Stomach (tissue), 9 donors: ENCODE results near the gene SURF1. TPM values are rescaled to one million over a fixed set of nuclear protein-coding genes. Genes with fewer than 3 reads are reported as not detected.

Experiments
- DNase-seq, 2 donors: peaks; one replicate each; pipeline versions ENCODE4 v3.0.0 to v3.0.0-alpha.2; 2013 to 2019
- H3K27ac ChIP-seq, 5 donors: fragments of 200-600 bp in 4 of 5; sonication (generic) in 4 of 5; one replicate each; pipeline ENCODE4 v1.5.1; 2013 to 2019; ENCODE audit warnings: mild to moderate bottlenecking in 1 of 5, moderate library complexity in 1 of 5
- H3K27me3 ChIP-seq, 3 donors: fragments of 200-600 bp; sonication (generic); one replicate each; pipeline ENCODE4 v1.5.1; 2017 to 2019; ENCODE audit warnings: mixed run types in 1 of 3
- H3K36me3 ChIP-seq, 4 donors: fragments of 200-600 bp; sonication (generic); 1 replicate in 3 of 4; 2 replicates in 1 of 4; pipeline ENCODE4 v1.5.1; 2016 to 2019
- H3K4me1 ChIP-seq, 4 donors: fragments of 200-600 bp; sonication (generic); one replicate each; pipeline ENCODE4 v1.5.1; 2016 to 2019
- H3K4me3 ChIP-seq, 4 donors: fragments of 200-600 bp; sonication (generic) in 3 of 4; one replicate each; pipeline ENCODE4 v1.5.1; 2016 to 2019; ENCODE audit warnings: mild to moderate bottlenecking in 1 of 4
- H3K9me3 ChIP-seq, 4 donors: fragments of 200-600 bp; sonication (generic); one replicate each; pipeline ENCODE4 v1.5.1; 2016 to 2019
- EP300 ChIP-seq: sonication (generic); formaldehyde crosslinking; IDR thresholded peaks from one replicate; pipeline ENCODE4 v1.6.1; 2017; ENCODE audit warnings: antibody characterized with exemption
- POLR2A ChIP-seq, 4 donors: fragments of 450-650 bp; IDR thresholded peaks; one replicate each; pipeline ENCODE4 v1.6.1; 2016; ENCODE audit warnings: antibody characterized with exemption in 4 of 4, control low read depth in 2 of 4, mild to moderate bottlenecking in 1 of 4, moderate library complexity in 1 of 4
- POLR2AphosphoS5 ChIP-seq, 3 donors: sonication (generic); formaldehyde crosslinking; IDR thresholded peaks; one replicate each; pipeline ENCODE4 v1.6.1; 2016; ENCODE audit warnings: antibody characterized with exemption in 3 of 3
- WGBS, 5 donors: extraction: QIAGEN DNeasy Blood & Tissue Kit in 3 of 5; methylation state at CpG; one replicate each; pipeline versions ENCODE4 v1.1.5 to v1.1.7; 2013 to 2018; 5-methylcytosine and 5-hydroxymethylcytosine counted together
- intact Hi-C: fragments of 100-400 bp; cut with DNase I; formaldehyde crosslinking; loops from one replicate; pipeline ENCODE4 v1.15.1; 2023; ENCODE audit warnings: low total_unique reads
- polyA plus RNA-seq, 3 donors: library from polyadenylated mRNA; stranded (reverse); fragments of 200-250 nt; gene quantifications; one replicate each; pipeline ENCODE4 v1.2.3, GENCODE V29; 2013
- total RNA-seq, 5 donors: library from RNA; depleted of rRNA; stranded (reverse); fragments of >200 nt; gene quantifications; one replicate each; pipeline versions ENCODE4 v1.1.0 to v1.2.3, GENCODE V29; 2014 to 2016
- TF ChIP-seq, protein P1 (sequence below), 7 experiments: fragments of 450-650 bp in 4 of 7; fragments of 200-600 bp in 3 of 7; sonication (generic) in 3 of 7; IDR thresholded peaks; one replicate each; pipeline ENCODE4 v1.5.1; 2016 to 2019; ENCODE audit warnings: antibody characterized with exemption in 7 of 7, control low read depth in 2 of 7, mild to moderate bottlenecking in 1 of 7
- donor health status: healthy with polysubstance abuse.
- donor health status: Bipolar disorder and iron deficiency.
- donor health status: healthy.

Gene SURF1
- total and polyA plus RNA-seq, 8 donors: 1.7 to 118 (median 45.3) TPM

DNA sequence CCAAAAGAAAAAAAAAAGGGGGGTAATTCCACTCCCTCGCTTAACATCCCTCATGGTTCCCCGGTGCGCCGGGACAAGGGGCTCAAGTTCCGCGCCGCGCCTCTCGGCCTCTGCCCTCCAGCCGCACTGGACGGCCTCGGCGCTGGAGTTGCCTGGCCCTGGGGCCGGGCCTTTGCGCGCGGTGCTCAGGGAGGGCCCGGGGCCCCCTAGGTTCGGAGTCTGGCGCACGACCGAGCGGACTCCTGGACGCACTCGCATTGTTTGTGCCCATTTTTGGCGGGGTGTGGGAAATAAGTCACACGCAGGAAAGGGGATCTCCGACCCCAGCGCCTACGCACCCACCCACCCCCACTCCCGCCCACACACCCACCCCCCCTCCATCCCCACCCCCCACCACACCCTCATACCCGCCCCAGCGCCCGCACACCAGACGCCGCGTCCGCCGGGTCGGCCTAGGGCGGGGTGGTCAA lies 8.7 kb downstream of the SURF1 start:
- intact Hi-C loops: no loop called here
- Histone ChIP-seq H3K4me3 (peak overlapping the region; percentile 82 to 93 (median 88)), H3K36me3 (peaks cover 61 to 71% (median 70%) of the 10 kb centered on the region in 4 donors), H3K4me1 (peaks cover 26 to 45% (median 40%) of the 10 kb centered on the region in 4 donors), H3K27ac (peak overlapping the region; percentile 90 to 97 (median 91)), H3K27me3 (no peaks in the 10 kb centered on the region), H3K9me3 (no peaks in the 10 kb centered on the region)
- WGBS, 5 donors: 0 to 1% (median 0%) methylated on average over 23 to 41 of the region's 41 CpGs
- DNase-seq: peak in 1 of 2 donors; percentile 75
- TF ChIP-seq EP300 (no peak), POLR2AphosphoS5 (IDR thresholded peaks at IDR 0.05) (no peak), POLR2A (IDR thresholded peaks at IDR 0.05) (no peak)
- TF ChIP-seq, protein P1, sequence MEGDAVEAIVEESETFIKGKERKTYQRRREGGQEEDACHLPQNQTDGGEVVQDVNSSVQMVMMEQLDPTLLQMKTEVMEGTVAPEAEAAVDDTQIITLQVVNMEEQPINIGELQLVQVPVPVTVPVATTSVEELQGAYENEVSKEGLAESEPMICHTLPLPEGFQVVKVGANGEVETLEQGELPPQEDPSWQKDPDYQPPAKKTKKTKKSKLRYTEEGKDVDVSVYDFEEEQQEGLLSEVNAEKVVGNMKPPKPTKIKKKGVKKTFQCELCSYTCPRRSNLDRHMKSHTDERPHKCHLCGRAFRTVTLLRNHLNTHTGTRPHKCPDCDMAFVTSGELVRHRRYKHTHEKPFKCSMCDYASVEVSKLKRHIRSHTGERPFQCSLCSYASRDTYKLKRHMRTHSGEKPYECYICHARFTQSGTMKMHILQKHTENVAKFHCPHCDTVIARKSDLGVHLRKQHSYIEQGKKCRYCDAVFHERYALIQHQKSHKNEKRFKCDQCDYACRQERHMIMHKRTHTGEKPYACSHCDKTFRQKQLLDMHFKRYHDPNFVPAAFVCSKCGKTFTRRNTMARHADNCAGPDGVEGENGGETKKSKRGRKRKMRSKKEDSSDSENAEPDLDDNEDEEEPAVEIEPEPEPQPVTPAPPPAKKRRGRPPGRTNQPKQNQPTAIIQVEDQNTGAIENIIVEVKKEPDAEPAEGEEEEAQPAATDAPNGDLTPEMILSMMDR (IDR thresholded peaks at IDR 0.05): no peak

DNA sequence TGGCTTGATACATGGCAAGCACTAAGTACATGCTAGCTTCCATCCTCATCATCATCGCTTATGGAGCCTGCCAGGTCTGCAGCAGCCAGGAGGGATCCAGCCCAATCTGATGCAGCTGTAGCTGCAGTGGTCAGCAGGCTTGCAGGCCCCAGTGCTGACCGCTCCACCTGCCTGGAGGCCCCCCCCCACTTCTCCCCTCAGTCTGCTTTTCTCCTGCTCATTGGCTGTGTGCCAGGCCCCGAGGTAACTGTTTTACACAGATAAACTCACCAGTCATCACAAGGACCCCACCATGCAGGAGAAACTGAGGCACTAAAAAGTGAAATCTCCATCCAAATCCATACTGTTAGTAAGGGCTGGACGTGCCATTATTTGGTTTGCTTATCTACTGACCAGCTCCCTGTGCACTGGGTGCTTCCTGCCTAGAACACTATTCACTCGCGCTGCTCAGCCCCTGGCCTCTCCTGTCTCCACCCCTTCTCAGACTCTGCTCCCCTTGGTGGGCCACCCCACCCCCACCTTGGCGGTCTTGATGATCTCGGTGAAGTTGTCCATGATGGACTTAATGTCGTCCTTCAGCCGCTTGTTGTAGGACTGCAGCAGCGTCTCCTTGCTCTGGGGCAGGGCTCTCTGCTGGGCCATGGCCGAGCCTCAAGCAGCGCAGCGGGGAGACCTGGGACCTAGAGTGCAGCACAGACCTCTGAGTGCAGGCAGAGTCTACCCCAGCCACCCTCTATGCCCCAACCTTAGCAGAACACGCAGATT lies 10.1 kb downstream of the SURF1 start:
- no peaks in the 10 kb centered on the region for H3K9me3 ChIP-seq
- peaks cover 26 to 49% (median 40%) of the 10 kb centered on the region in 4 donors for H3K4me1 ChIP-seq
- intact Hi-C loops: no loop called here
- no peaks in the 10 kb centered on the region for H3K27me3 ChIP-seq
- DNase-seq: no peak
- WGBS, 5 donors: 41 to 54% (median 48%) methylated on average over 13 to 15 of the region's 15 CpGs
- peak overlapping the region in 4 of 5 donors; percentile 91 to 97 (median 93) for H3K27ac ChIP-seq
- H3K36me3 ChIP-seq: peaks cover 58 to 71% (median 70%) of the 10 kb centered on the region in 4 donors
- TF ChIP-seq EP300 (no peak), POLR2AphosphoS5 (IDR thresholded peaks at IDR 0.05) (no peak), POLR2A (IDR thresholded peaks at IDR 0.05) (no peak)
- TF ChIP-seq, protein P1 (IDR thresholded peaks at IDR 0.05): no peak
- H3K4me3 ChIP-seq: peak overlapping the region; percentile 82 to 93 (median 88)

DNA sequence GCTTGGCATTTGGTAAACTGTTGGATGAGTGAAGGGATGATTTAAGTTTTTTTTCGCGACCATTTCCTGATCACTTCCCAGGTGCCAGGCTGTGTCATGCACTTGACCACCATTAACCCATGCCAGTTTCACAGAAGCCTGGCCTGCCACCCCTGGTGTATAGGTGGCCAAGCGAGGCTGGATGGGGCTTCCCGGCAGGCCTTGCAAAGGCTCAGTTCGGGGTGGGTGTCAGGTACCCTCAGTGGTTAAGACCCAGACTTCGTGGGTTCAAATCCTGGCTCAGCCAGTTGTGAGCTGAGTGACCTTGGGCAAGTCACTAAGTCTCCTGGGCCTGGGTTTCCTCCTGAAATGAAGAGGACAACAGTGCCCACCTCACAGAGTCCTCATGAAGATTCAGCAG lies 10.7 kb downstream of the SURF1 start:
- WGBS, 5 donors: 83 to 94% (median 92%) methylated on average over 3 to 6 of the region's 6 CpGs
- H3K27ac ChIP-seq: no peak overlapping the region

DNA sequence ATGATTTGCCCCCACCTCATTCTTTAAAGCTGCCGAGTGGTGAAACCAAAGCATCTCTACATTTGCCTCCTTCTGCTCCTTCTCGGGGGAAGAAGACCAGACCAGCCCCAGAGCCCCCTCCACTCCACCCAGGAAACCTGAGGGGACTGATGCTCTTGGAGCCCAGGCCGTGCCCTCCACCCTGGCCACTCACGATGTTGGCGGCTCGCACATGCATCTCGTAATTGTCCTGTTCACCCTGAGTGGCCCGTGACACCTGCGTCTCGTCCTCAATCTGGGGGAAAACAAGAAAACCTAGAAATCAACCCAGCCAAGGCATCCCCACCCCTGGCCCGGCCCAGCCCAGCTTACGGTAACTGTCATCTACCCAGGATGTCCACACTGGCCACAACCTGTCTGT lies 11.3 kb downstream of the SURF1 start:
- intact Hi-C loops: no loop called here
- DNase-seq: no peak
- TF ChIP-seq, protein P1 (IDR thresholded peaks at IDR 0.05): no peak
- TF ChIP-seq POLR2A (IDR thresholded peaks at IDR 0.05): no peak
- TF ChIP-seq POLR2AphosphoS5 (IDR thresholded peaks at IDR 0.05): no peak
- TF ChIP-seq EP300: no peak
- Histone ChIP-seq H3K27me3 (no peaks in the 10 kb centered on the region), H3K9me3 (no peaks in the 10 kb centered on the region), H3K36me3 (peaks cover 58 to 71% (median 70%) of the 10 kb centered on the region in 4 donors), H3K27ac (no peak overlapping the region), H3K4me3 (no peak overlapping the region), H3K4me1 (peaks cover 25 to 56% (median 38%) of the 10 kb centered on the region in 4 donors)
- 94 to 98% (median 96%) methylated on average over 9 to 12 of the region's 12 CpGs for WGBS, 5 donors

More for the DNA sequence above, 10.7 kb downstream of the SURF1 start:
- TF ChIP-seq, protein P1 (IDR thresholded peaks at IDR 0.05): no peak
- TF ChIP-seq POLR2A (IDR thresholded peaks at IDR 0.05) (no peak), POLR2AphosphoS5 (IDR thresholded peaks at IDR 0.05) (no peak), EP300 (no peak)
- no peaks in the 10 kb centered on the region for H3K9me3 ChIP-seq
- peaks cover 58 to 71% (median 70%) of the 10 kb centered on the region in 4 donors for H3K36me3 ChIP-seq
- peaks cover 26 to 53% (median 40%) of the 10 kb centered on the region in 4 donors for H3K4me1 ChIP-seq
- no peak overlapping the region for H3K4me3 ChIP-seq
- H3K27me3 ChIP-seq: no peaks in the 10 kb centered on the region
- DNase-seq: no peak
- intact Hi-C loops: no loop called here
